Uterus (tissue), 2 donors: ENCODE results near the gene TM9SF3.

ENCODE experiments used
- CTCF ChIP-seq, 4 experiments: fragments of 200-600 bp in 2 of 4; fragments of 450-650 bp in 2 of 4; sonication (generic) in 2 of 4; IDR thresholded peaks; one replicate each; pipeline ENCODE4 v1.5.1; 2016 to 2019; ENCODE audit warnings: antibody characterized with exemption in 4 of 4, mild to moderate bottlenecking in 2 of 4, moderate library complexity in 1 of 4
- POLR2A ChIP-seq, 2 donors: fragments of 450-650 bp; IDR thresholded peaks; one replicate each; pipeline ENCODE4 v1.6.1; 2016; ENCODE audit warnings: antibody characterized with exemption in 2 of 2, mild to moderate bottlenecking in 1 of 2, moderate library complexity in 1 of 2

- TF ChIP-seq CTCF (IDR thresholded peaks at IDR 0.05) (no peak), POLR2A (IDR thresholded peaks at IDR 0.05) (no peak)
Measured at GRCh38 chr10:96570511-96570910, 16.3 kb downstream of the TM9SF3 start.
